Measurements from ENCODE around the gene AUH. TPM values are rescaled to one million over a fixed set of nuclear protein-coding genes. Genes with fewer than 3 reads are reported as not detected.
A peak's percentile ranks its signal among the peaks of the same experiment; 100 is the strongest.

AUH gene
- total and polyA plus RNA-seq, 10 of the 15 experiments (the other 5 are each of a cell fraction or from before 2014, with no cell fraction given): 1.7 to 7.3 (median 4.6) TPM

DNA sequence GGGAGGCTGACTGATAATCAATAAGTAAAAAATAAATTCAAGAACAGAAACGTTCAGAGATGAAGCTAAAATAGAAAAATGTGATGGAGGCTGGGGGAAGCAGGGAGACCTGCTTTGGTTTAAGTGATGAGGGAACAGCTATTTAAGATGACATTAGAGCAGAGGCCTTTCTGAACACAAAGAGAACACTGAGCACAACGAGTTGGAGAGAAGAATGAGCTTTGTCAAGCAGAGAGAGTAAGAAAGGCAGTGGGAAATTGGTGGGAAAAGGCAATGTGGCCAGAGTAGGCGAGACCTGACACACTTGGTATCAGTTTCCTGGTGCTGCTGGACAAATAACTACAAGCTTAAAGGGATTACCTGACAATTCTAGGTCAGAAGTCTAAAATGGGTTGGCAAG is 20.0 kb downstream of the AUH start (continued):
- no peak for TF ChIP-seq CHD4 (IDR thresholded peaks at IDR 0.05)
- TF ChIP-seq, protein P1, sequence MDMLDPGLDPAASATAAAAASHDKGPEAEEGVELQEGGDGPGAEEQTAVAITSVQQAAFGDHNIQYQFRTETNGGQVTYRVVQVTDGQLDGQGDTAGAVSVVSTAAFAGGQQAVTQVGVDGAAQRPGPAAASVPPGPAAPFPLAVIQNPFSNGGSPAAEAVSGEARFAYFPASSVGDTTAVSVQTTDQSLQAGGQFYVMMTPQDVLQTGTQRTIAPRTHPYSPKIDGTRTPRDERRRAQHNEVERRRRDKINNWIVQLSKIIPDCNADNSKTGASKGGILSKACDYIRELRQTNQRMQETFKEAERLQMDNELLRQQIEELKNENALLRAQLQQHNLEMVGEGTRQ (IDR thresholded peaks at IDR 0.05; ENCODE audit: borderline replicate concordance, low read depth, low read length): no peak
- no peak for TF ChIP-seq HDGF (IDR thresholded peaks at IDR 0.05)
- TF ChIP-seq GABPA (IDR thresholded peaks at IDR 0.05; ENCODE audit: low read depth): no peak
- TF ChIP-seq ASH2L (IDR thresholded peaks at IDR 0.05; ENCODE audit: borderline replicate concordance, low read depth): no peak
- no peak for TF ChIP-seq PKNOX1 (IDR thresholded peaks at IDR 0.05)

- H3K79me2 ChIP-seq (ENCODE audit: control insufficient read depth, insufficient read depth, low read length): no peaks in the 10 kb centered on the region
- FAIRE-seq: no peak
- CTCF ChIA-PET: interaction anchor here (0.8 to 1.7 kb wide), 6 partner anchors 15 to 292 kb away, joined by 3 to 6 read pairs (median 3); no protein-coding TSS in a partner anchor
- in situ Hi-C loops (cut with MboI) (no loop called here), intact Hi-C loops (cut with micrococcal nuclease; ENCODE audit: unreplicated experiment) (no loop called here)
- POLR2A ChIA-PET: interaction anchor here (0.6 kb wide), 1 partner anchor 1417 kb away, joined by 3 read pairs; no protein-coding TSS in a partner anchor
- no peak for DNase-seq (ENCODE audit: low read depth, low spot score)
- no peaks in the 10 kb centered on the region for H3K9me3 ChIP-seq (replicated peaks; ENCODE audit: control insufficient read depth, insufficient read depth, low read length)
- RAD21 ChIA-PET (ENCODE audit: unreplicated experiment): interaction anchor here (1.1 to 1.8 kb wide), 2 partner anchors 17 to 426 kb away, joined by 3 to 4 read pairs; no protein-coding TSS in a partner anchor
- no peaks in the 10 kb centered on the region for H3K27me3 ChIP-seq (replicated peaks in 1 of 2; ENCODE audit: control insufficient read depth in 2 of 2, insufficient read depth in 2 of 2, low read length in 1 of 2)
- H3K36me3 ChIP-seq (ENCODE audit: control insufficient read depth in 2 of 2, insufficient read depth in 2 of 2, low read length in 1 of 2): peaks cover 2 to 4% of the 10 kb centered on the region in 2 experiments; a peak in 2 of 4 replicates
- no peak for ATAC-seq
- WGBS (ENCODE audit: insufficient coverage, insufficient replicate concordance, low lambda C conversion rate, missing lambda C conversion rate): 93% methylated on average over 3 of the region's 3 CpGs
- no peak overlapping the region for H3K27ac ChIP-seq (ENCODE audit: control insufficient read depth, insufficient read depth)
- H4K20me1 ChIP-seq (ENCODE audit: control insufficient read depth, insufficient read depth): no peaks in the 10 kb centered on the region
- H3K9ac ChIP-seq (ENCODE audit: control insufficient read depth, insufficient read depth, low read length): no peak overlapping the region
- H2AFZ ChIP-seq (ENCODE audit: control insufficient read depth, low read depth, low read length): no peak overlapping the region
- no peaks in the 10 kb centered on the region for H3K4me1 ChIP-seq (ENCODE audit: control insufficient read depth, insufficient read depth, low read length)
- TF ChIP-seq, protein P1 (IDR thresholded peaks at IDR 0.05; ENCODE audit: borderline replicate concordance, low read depth, low read length): no peak
- TF ChIP-seq, protein P2, sequence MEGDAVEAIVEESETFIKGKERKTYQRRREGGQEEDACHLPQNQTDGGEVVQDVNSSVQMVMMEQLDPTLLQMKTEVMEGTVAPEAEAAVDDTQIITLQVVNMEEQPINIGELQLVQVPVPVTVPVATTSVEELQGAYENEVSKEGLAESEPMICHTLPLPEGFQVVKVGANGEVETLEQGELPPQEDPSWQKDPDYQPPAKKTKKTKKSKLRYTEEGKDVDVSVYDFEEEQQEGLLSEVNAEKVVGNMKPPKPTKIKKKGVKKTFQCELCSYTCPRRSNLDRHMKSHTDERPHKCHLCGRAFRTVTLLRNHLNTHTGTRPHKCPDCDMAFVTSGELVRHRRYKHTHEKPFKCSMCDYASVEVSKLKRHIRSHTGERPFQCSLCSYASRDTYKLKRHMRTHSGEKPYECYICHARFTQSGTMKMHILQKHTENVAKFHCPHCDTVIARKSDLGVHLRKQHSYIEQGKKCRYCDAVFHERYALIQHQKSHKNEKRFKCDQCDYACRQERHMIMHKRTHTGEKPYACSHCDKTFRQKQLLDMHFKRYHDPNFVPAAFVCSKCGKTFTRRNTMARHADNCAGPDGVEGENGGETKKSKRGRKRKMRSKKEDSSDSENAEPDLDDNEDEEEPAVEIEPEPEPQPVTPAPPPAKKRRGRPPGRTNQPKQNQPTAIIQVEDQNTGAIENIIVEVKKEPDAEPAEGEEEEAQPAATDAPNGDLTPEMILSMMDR (IDR thresholded peaks at IDR 0.05 in 2 of 3, conservative IDR thresholded peaks at IDR 0.05 in 1 of 3; ENCODE audit: control insufficient read depth in 2 of 3, extremely low read depth in 1 of 3, insufficient read depth in 1 of 3, low read depth in 3 of 3, low read length in 3 of 3): 0 out of 6 replicates have a peak, but pooled peaks of 2 of the 3 experiments have one; percentile 12 to 15
- TF ChIP-seq ZBTB11 (CRISPR knock-in tag; IDR thresholded peaks at IDR 0.05) (no peak), SUZ12 (IDR thresholded peaks at IDR 0.05; ENCODE audit: unreplicated experiment) (no peak)
- SMC1A ChIA-PET (ENCODE audit: uncharacterized antibody, unreplicated experiment): interaction anchor here (0.6 to 2.4 kb wide), 3 partner anchors 24 to 85 kb away, joined by 3 to 6 read pairs (median 3); no protein-coding TSS in a partner anchor
- BruUV-seq (replicated peaks): no TSS peak
- no peak overlapping the region for H3K4me3 ChIP-seq
- H3K4me2 ChIP-seq (ENCODE audit: control insufficient read depth, insufficient read depth): no peak overlapping the region
Observed at GRCh38 chr9:91341258-91341746, 20.4 kb downstream of the AUH start.
